Left cardiac atrium (tissue), 4 donors: ENCODE data around the gene GRM5. TPM values are rescaled to one million over a fixed set of nuclear protein-coding genes. Genes with fewer than 3 reads are reported as not detected.
"Not testable (repeated sequence)": the region's sequence is repeated elsewhere in the genome, so short reads cannot be mapped to it uniquely, and the experiment has no call there.

Source experiments
- ATAC-seq, 2 donors: fragments of 200-7000 bp; cut with Tn5 transposase; one replicate each; pipeline ENCODE4 v1.9.1; 2020; ENCODE audit warnings: mild to moderate bottlenecking in 2 of 2, moderate library complexity in 2 of 2
- DNase-seq: peaks from one replicate; pipeline ENCODE4 v3.0.0-alpha.2; 2020
- intact Hi-C, 2 donors: fragments of 100-400 bp; cut with DNase I; formaldehyde crosslinking; loops; one replicate each; pipeline versions ENCODE4 v1.14.1 to v1.15.1; 2022 to 2023
- total RNA-seq, 2 donors: library from RNA; stranded (reverse); fragmentation: NEBNext Ultra II Directional; extraction: Animal tissue kit (Norgen Biotek cat#: 25700); gene quantifications; one replicate each; pipeline ENCODE4 v1.2.1, GENCODE V29; 2021
- donor health status: DM: no; HTN: yes; CAD: no.
- donor health status: DM: no; HTN: yes; CAD: no; lungs with severe emphysema.
- donor health status: DM: yes; HTN: yes; CAD: no.
- donor health status: Dilated cardiomyopathy.

GRM5 gene
- total RNA-seq, 2 donors from 2014 or later: 0.03 to 0.09 TPM

- intact Hi-C loops: no loop called here
- ATAC-seq (no peak), DNase-seq (no peak)
These were observed 580.7 kb downstream of the GRM5 start for GRCh38 chr11:88484873-88485621.

GRCh38 chr11:88482871-88483301 lies 582.9 kb downstream of the GRM5 start:
- DNase-seq (no peak), ATAC-seq (no peak)
- intact Hi-C loops: no loop called here

GRCh38 chr11:88480223-88480622 lies 585.6 kb downstream of the GRM5 start:
- ATAC-seq (peak; percentile 54 to 64), DNase-seq (no peak)
- intact Hi-C loops: no loop called here

- intact Hi-C loops: no loop called here
- no peak for ATAC-seq
- no peak for DNase-seq
These were observed 587.5 kb downstream of the GRM5 start for GRCh38 chr11:88478136-88478815.

GRCh38 chr11:88475991-88476418 lies 589.8 kb downstream of the GRM5 start:
- ATAC-seq (peak in 1 of 2 donors; percentile 81), DNase-seq (no peak)
- intact Hi-C loops: no loop called here

- no peak for DNase-seq
- no peak for ATAC-seq
- intact Hi-C loops: no loop called here
These were observed 591.1 kb downstream of the GRM5 start for GRCh38 chr11:88474655-88475054.

GRCh38 chr11:88469561-88470225 lies 596.1 kb downstream of the GRM5 start:
- DNase-seq: no peak
- intact Hi-C loops: no loop called here
- no peak for ATAC-seq

GRCh38 chr11:88464528-88464927 lies 601.3 kb downstream of the GRM5 start:
- DNase-seq: no peak
- intact Hi-C loops: no loop called here
- ATAC-seq: no peak

GRCh38 chr11:88463301-88463700 lies 602.5 kb downstream of the GRM5 start:
- intact Hi-C loops, ATAC-seq, DNase-seq: not testable (repeated sequence)

GRCh38 chr11:88458047-88458446 lies 607.7 kb downstream of the GRM5 start:
- intact Hi-C loops, DNase-seq, ATAC-seq: not testable (repeated sequence)

GRCh38 chr11:88455974-88456373 lies 609.8 kb downstream of the GRM5 start:
- ATAC-seq (no peak), DNase-seq (no peak)
- intact Hi-C loops: no loop called here

- ATAC-seq: no peak
- intact Hi-C loops: no loop called here
- no peak for DNase-seq
These were observed 610.9 kb downstream of the GRM5 start for GRCh38 chr11:88454881-88455280.

Other genes starting within 250 kb of the GRM5 start
- not detected for gene TYR, start 111.9 kb upstream of the GRM5 start, total RNA-seq